PFSK-1 (cell line): ENCODE measurements around the gene SYVN1.
A peak's percentile ranks its signal among the peaks of the same experiment; 100 is the strongest.

Experiments
- FOXP2 ChIP-seq: optimal IDR thresholded peaks from 2 replicates; pipeline ENCODE3; 2011; ENCODE audit warnings: borderline replicate concordance, control low read depth, inconsistent platforms; ENCODE audit not compliant: insufficient read depth; ENCODE audit errors: extremely low read length, extremely low read depth
- POLR2AphosphoS5 ChIP-seq: IDR thresholded peaks from 2 replicates; pipeline ENCODE4 v1.6.1; 2012; ENCODE audit warnings: low read depth, mild to moderate bottlenecking, control low read depth, low read length, moderate library complexity
- REST ChIP-seq, 2 experiments: IDR thresholded peaks; 2 replicates each; pipeline versions ENCODE4 v1.6.1 to v1.8.0; 2011 to 2012; ENCODE audit warnings: low read depth in 2 of 2, low read length in 2 of 2, control low read depth in 1 of 2, inconsistent platforms in 1 of 2, mild to moderate bottlenecking in 1 of 2, moderate library complexity in 1 of 2; ENCODE audit not compliant: insufficient read depth in 1 of 2
- SIN3A ChIP-seq: IDR thresholded peaks from 2 replicates; pipeline ENCODE4 v1.6.1; 2012; ENCODE audit warnings: mild to moderate bottlenecking, low read length, moderate library complexity, borderline replicate concordance; ENCODE audit not compliant: insufficient read depth
- TAF1 ChIP-seq: IDR thresholded peaks from 2 replicates; pipeline ENCODE4 v1.6.1; 2012; ENCODE audit warnings: low read length, control low read depth, borderline replicate concordance; ENCODE audit not compliant: insufficient read depth

The SYVN1 gene

GRCh38 chr11:65111159-65111743 lies 23.1 kb downstream of the SYVN1 start:
- no peak for TF ChIP-seq SIN3A
- no peak for TF ChIP-seq TAF1
- no peak for TF ChIP-seq FOXP2
- TF ChIP-seq POLR2AphosphoS5, result no peak
- no peak for TF ChIP-seq REST (IDR thresholded peaks at IDR 0.05; ENCODE audit: insufficient read depth in 1 of 2, low read depth in 2 of 2, low read length in 2 of 2)

GRCh38 chr11:65110354-65110861 lies 23.9 kb downstream of the SYVN1 start:
- TF ChIP-seq TAF1 (no peak), POLR2AphosphoS5 (0 out of 2 replicates have a peak, but pooled peaks have one; percentile 26)

- TF ChIP-seq SIN3A, result no peak
- TF ChIP-seq TAF1, result no peak
- TF ChIP-seq REST (IDR thresholded peaks at IDR 0.05; ENCODE audit: insufficient read depth in 1 of 2, low read depth in 2 of 2, low read length in 2 of 2), result no peak
- TF ChIP-seq POLR2AphosphoS5, result no peak
- no peak for TF ChIP-seq FOXP2
Measured at GRCh38 chr11:65109231-65110198, 24.8 kb downstream of the SYVN1 start.

DNA sequence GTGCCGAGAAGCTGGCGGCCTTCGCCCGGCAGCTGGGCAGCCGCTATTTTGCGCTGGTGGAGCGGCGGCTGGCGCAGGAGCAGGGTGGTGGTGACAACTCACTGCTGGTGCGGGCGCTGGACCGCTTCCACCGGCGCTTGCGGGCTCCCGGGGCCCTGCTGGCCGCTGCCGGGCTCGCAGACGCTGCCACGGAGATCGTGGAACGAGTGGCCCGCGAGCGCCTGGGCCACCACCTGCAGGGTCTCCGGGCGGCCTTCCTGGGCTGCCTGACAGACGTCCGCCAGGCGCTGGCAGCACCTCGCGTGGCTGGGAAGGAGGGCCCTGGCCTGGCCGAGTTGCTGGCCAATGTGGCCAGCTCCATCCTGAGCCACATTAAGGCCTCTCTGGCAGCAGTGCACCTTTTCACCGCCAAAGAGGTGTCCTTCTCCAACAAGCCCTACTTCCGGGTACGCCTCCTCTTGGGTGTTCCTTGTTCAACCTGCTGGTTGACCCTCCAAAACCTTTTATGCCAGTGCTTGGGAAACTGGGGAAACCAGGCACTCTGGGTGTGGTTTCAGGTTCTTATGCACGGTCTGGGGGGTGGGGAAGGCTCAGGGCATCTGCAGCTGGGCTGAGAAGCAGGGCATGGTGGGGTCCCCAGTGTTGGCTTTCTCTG lies 25.7 kb downstream of the SYVN1 start:
- TF ChIP-seq SIN3A, result no peak
- no peak for TF ChIP-seq TAF1
- no peak for TF ChIP-seq REST (IDR thresholded peaks at IDR 0.05; ENCODE audit: insufficient read depth in 1 of 2, low read depth in 2 of 2, low read length in 2 of 2)
- TF ChIP-seq FOXP2, result no peak
- TF ChIP-seq POLR2AphosphoS5, result no peak

GRCh38 chr11:65107751-65108468 lies 26.4 kb downstream of the SYVN1 start:
- TF ChIP-seq FOXP2, result no peak
- no peak for TF ChIP-seq POLR2AphosphoS5
- TF ChIP-seq REST (IDR thresholded peaks at IDR 0.05; ENCODE audit: insufficient read depth in 1 of 2, low read depth in 2 of 2, low read length in 2 of 2), result no peak
- no peak for TF ChIP-seq TAF1
- TF ChIP-seq SIN3A, result no peak
